Endothelial cell of umbilical vein (primary cell): ENCODE results near the gene ANKS1B.

Experiments
- CTCF ChIP-seq, 2 donors: IDR thresholded peaks; 1 replicate in 1 of 2; 2 replicates in 1 of 2; pipeline ENCODE4 v1.5.1; 2011; ENCODE audit warnings: low read length in 2 of 2, mild to moderate bottlenecking in 2 of 2, moderate library complexity in 2 of 2, control low read depth in 1 of 2, inconsistent platforms in 1 of 2, low read depth in 1 of 2; ENCODE audit not compliant: insufficient read depth in 1 of 2; ENCODE audit errors: extremely low read depth in 1 of 2
- EZH2 ChIP-seq: IDR thresholded peaks from 2 replicates; pipeline ENCODE4 v1.6.1; 2012; ENCODE audit warnings: borderline replicate concordance, low read depth, mild to moderate bottlenecking, moderate library complexity, low read length, inconsistent platforms; ENCODE audit not compliant: severe bottlenecking
- FOS ChIP-seq: IDR thresholded peaks from 2 replicates; pipeline ENCODE4 v1.6.1; 2011; ENCODE audit warnings: mild to moderate bottlenecking, low read length, moderate library complexity, borderline replicate concordance; ENCODE audit not compliant: insufficient read depth
- GATA2 ChIP-seq: IDR thresholded peaks from 2 replicates; pipeline ENCODE4 v1.7.0; 2011; ENCODE audit warnings: low read depth, mild to moderate bottlenecking, moderate library complexity, mixed read lengths, low read length; ENCODE audit not compliant: insufficient read length, insufficient read depth
- JUN ChIP-seq: IDR thresholded peaks from 2 replicates; pipeline ENCODE4 v1.6.1; 2011; ENCODE audit warnings: borderline replicate concordance, low read depth; ENCODE audit not compliant: insufficient read length, insufficient read depth
- MAX ChIP-seq: IDR thresholded peaks from 2 replicates; pipeline ENCODE4 v1.6.1; 2011; ENCODE audit not compliant: insufficient read depth, insufficient read length
- MYC ChIP-seq: IDR thresholded peaks from one replicate; pipeline ENCODE4 v1.6.1; 2011; ENCODE audit warnings: mild to moderate bottlenecking, low read depth, low read length
- POLR2A ChIP-seq: IDR thresholded peaks from 2 replicates; pipeline ENCODE4 v1.6.1; 2012; ENCODE audit warnings: low read depth, mild to moderate bottlenecking, control low read depth, low read length
- POLR2AphosphoS5 ChIP-seq: IDR thresholded peaks from 2 replicates; pipeline ENCODE4 v1.6.1; 2012; ENCODE audit warnings: low read depth, mild to moderate bottlenecking, control low read depth, low read length, moderate library complexity; ENCODE audit not compliant: insufficient read depth

GRCh38 chr12:99017971-99018370 is 966.8 kb downstream of the ANKS1B start:
- TF ChIP-seq CTCF (IDR thresholded peaks at IDR 0.05; ENCODE audit: extremely low read depth in 1 of 2, insufficient read depth in 1 of 2, low read depth in 1 of 2, low read length in 2 of 2) (no peak), POLR2A (no peak), EZH2 (no peak), POLR2AphosphoS5 (no peak), JUN (no peak), MYC (no peak), MAX (no peak), GATA2 (no peak), FOS (no peak)
